Mesodermal cell (in vitro differentiated cells): ENCODE data around the gene VSTM1. TPM values are rescaled to one million over a fixed set of nuclear protein-coding genes. Genes with fewer than 3 reads are reported as not detected.
"Not testable (repeated sequence)": the region's sequence is repeated elsewhere in the genome, so short reads cannot be mapped to it uniquely, and the experiment has no call there.

ENCODE experiments used
- H3K27ac ChIP-seq: 2 replicates; pipeline ENCODE4 v1.7.0; 2013; ENCODE audit warnings: mild to moderate bottlenecking, low read depth, low read length, moderate library complexity; ENCODE audit not compliant: severe bottlenecking
- H3K36me3 ChIP-seq: 2 replicates; pipeline ENCODE4 v1.7.1; 2013; ENCODE audit warnings: mild to moderate bottlenecking, low read length, moderate library complexity; ENCODE audit not compliant: control insufficient read depth, insufficient read depth
- H3K4me1 ChIP-seq: one replicate; pipeline ENCODE4 v1.7.1; 2013; ENCODE audit warnings: mild to moderate bottlenecking, low read length; ENCODE audit not compliant: insufficient read depth, control insufficient read depth, poor library complexity, severe bottlenecking
- H3K4me3 ChIP-seq: 2 replicates; pipeline ENCODE4 v1.7.0; 2013; ENCODE audit warnings: low read length, control low read depth, mild to moderate bottlenecking; ENCODE audit not compliant: insufficient read depth, poor library complexity, severe bottlenecking; ENCODE audit errors: extremely low read depth
- H3K9me3 ChIP-seq: 2 replicates; pipeline ENCODE4 v1.7.1; 2013; ENCODE audit warnings: mild to moderate bottlenecking, low read length, moderate library complexity; ENCODE audit not compliant: control insufficient read depth
- WGBS, 2 experiments: methylation state at CpG; one replicate each; pipeline ENCODE4 v1.1.5; 2013; ENCODE audit warnings: missing lambda C conversion rate in 2 of 2; ENCODE audit not compliant: insufficient coverage in 2 of 2; 5-methylcytosine and 5-hydroxymethylcytosine counted together
- polyA plus RNA-seq, 2 experiments: library from polyadenylated mRNA; stranded (reverse); fragments of 50-300 nt; gene quantifications; one replicate each; pipeline ENCODE4 v1.2.3, GENCODE V29; 2013

The VSTM1 gene, protein sequence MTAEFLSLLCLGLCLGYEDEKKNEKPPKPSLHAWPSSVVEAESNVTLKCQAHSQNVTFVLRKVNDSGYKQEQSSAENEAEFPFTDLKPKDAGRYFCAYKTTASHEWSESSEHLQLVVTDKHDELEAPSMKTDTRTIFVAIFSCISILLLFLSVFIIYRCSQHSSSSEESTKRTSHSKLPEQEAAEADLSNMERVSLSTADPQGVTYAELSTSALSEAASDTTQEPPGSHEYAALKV
- not detected for polyA plus RNA-seq (2013, experiment 1 of 2)
- 0.56 TPM for polyA plus RNA-seq (2013, experiment 2 of 2)

DNA sequence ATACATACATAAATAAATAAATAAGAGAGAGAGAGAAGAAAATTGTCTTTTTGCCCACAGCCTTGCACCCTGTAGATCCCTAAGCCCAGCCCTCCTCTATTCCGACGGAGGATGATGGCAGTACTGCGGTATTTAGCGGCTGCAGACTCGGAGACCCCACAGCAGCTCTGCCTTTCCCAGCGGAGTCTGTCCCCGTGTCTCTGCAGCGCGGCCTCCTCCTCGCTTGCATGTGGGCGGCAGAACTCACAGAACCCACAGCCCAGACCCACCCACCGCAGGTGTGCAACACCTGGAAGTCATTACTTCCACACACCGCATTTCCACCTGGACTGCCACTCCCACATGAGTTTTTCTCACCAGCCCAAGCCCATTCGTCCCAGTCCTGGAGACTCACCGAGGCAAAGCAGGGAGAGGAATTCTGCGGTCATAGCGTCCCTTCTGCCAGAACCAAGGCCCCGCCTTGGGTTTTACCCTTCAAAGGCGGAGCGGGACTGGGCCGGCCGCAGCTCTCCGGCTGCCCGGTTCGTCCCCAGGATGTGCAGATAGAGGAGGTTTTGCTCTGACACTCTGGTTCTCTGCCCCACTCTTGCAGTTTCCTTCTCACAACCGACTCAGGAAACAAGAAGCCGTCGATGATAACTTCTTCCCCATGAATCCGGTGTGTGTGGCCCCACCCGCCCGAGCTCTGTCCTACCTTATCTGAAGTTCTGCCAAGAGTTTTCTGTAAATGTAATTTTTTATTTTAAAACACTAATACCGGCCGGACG is at the start of gene VSTM1:
Gene VSTM1, minus strand, starts transcription at position 548 of the 767 bp plus-strand sequence. Its CDS starts 120 bp downstream, at position 428.
- WGBS, 2 experiments: 91 to 95% methylated on average over 24 to 25 of the region's 34 CpGs

DNA sequence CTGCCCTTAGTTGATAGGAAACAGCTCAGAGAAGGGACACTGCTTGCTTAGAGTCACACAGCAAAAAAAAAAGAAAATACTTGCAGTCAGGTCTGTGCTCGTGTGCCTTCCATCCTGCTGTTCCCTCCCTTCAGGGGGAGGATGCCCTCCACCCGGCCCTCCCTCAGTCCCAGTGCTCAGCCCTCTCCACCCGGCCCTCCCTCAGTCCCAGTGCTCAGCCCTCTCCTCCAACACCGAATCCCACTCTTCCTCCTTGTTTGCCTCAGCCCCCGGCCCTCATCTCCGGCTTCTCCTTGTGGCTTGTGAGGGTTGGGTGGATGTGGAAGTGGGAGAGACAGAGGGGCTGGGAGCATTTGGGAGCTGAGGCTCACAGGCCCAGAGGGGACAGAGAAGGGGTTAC is 46.0 kb upstream of the VSTM1 start:
- no peak overlapping the region for H3K27ac ChIP-seq
- no peak overlapping the region for H3K4me3 ChIP-seq
- peaks cover 76% of the 10 kb centered on the region for H3K36me3 ChIP-seq
- no peaks in the 10 kb centered on the region for H3K9me3 ChIP-seq
- WGBS, 2 experiments: 83 to 91% methylated on average over 2 to 3 of the region's 6 CpGs
- peaks cover 6% of the 10 kb centered on the region for H3K4me1 ChIP-seq

More for the DNA sequence above, at the start of gene VSTM1:
- no peaks in the 10 kb centered on the region for H3K36me3 ChIP-seq
- no peaks in the 10 kb centered on the region for H3K4me1 ChIP-seq
- H3K27ac ChIP-seq: no peak within 1 kb of the TSS
- no peak within 1 kb of the TSS for H3K4me3 ChIP-seq
- no peaks in the 10 kb centered on the region for H3K9me3 ChIP-seq

DNA sequence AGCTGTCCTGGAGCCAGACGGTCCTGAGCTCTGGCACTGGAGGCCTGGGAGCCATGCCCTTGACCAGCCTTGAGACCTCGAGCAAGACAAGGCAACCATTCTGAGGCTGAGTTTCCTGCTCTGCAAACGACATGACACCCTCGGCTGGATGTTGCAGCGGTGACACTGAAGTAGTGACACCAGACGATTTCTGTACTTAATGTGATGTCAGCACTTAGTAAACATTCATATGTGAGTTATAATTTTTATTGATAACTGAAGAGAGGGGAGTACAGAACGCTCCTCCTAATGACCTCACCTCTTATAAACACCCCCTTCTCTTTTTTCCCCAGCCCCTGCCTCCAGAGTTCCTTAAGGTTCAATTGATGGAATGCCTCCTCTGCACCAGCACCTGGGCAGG is 44.8 kb upstream of the VSTM1 start:
- Histone ChIP-seq H3K27ac (no peak overlapping the region), H3K36me3 (peaks cover 71% of the 10 kb centered on the region), H3K9me3 (no peaks in the 10 kb centered on the region), H3K4me1 (no peaks in the 10 kb centered on the region), H3K4me3 (no peak overlapping the region)
- 89 to 90% methylated on average over 4 to 5 of the region's 7 CpGs for WGBS, 2 experiments

DNA sequence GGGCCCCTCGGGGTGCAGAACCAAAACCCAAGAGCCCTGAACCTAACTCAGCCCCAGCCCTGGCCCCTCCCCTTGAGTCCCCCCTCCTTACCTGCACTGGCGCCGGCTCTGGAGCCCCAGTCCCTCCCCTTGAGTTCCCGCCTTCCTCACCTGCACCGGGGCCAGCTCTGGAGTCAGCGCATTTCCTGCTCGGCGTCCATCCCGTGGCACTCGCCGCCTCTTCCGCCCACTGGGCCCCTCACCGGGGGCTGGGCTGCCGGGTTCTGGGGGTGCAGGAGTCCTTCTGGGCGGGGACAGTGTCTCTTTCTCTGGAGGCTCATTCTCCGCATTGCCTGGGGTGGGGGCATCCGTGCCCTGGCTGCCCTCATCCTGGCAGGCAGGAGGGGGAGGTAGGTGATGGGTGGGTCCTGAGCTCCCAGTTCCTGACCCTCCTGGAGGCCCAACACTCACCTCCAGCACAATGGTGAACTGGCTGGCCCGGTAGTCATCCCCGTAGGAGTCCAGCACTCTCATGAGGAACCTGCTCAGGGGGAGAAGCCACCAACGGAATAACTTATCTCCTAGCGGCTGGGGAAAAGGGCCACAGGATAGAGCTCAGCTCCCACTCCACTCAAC is 44.3 kb upstream of the VSTM1 start:
- no peaks in the 10 kb centered on the region for H3K4me1 ChIP-seq
- no peak overlapping the region for H3K4me3 ChIP-seq
- no peaks in the 10 kb centered on the region for H3K9me3 ChIP-seq
- peaks cover 65% of the 10 kb centered on the region for H3K36me3 ChIP-seq
- 94% methylated on average over 16 to 19 of the region's 21 CpGs for WGBS, 2 experiments
- no peak overlapping the region for H3K27ac ChIP-seq

DNA sequence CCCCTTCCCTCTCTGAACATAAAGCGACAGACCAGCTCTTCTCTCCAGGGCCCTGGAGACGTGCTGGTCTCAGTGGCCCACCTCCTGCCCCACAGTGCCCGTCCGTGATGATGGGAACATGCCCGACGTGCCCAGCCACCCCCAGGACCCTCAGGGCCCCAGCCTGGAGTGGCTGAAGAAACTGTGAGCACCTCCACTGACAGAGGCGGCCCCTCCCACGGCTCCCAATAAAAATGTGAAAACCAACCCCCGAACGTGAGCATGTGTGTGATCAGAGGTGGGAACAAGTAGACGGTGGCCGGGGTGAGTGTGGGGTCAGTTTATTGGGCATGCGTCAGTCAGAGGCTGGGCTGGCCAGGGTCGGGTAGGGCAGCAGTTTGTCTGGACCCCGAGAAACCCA is 43.0 kb upstream of the VSTM1 start:
- Histone ChIP-seq H3K36me3 (peaks cover 57% of the 10 kb centered on the region), H3K4me1 (no peaks in the 10 kb centered on the region), H3K27ac (no peak overlapping the region), H3K4me3 (no peak overlapping the region), H3K9me3 (no peaks in the 10 kb centered on the region)
- 93 to 94% methylated on average over 8 to 15 of the region's 15 CpGs for WGBS, 2 experiments

DNA sequence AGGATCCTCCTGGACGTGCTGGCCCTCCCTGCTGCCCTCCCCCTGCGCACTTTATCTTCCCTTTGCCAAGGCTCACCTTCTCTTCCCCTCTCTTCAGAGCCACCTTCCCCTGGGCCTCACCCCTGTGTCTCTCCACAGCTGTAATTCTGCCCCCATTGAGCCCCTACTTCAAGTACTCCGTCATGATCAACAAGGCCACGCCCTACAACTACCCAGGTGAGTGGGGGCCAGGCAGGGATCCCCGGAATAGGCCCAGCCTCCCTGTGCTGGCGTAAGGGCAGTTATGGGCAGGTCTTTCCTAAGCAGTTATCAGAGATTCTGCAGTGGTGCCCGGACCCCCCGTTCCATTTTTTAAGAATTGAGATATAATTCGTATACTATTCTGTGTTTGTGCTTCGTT is 42.1 kb upstream of the VSTM1 start:
- Histone ChIP-seq H3K4me1 (no peaks in the 10 kb centered on the region), H3K27ac (no peak overlapping the region), H3K4me3 (no peak overlapping the region), H3K9me3 (no peaks in the 10 kb centered on the region), H3K36me3 (peaks cover 50% of the 10 kb centered on the region)
- 91 to 92% methylated on average over 8 to 10 of the region's 10 CpGs for WGBS, 2 experiments

DNA sequence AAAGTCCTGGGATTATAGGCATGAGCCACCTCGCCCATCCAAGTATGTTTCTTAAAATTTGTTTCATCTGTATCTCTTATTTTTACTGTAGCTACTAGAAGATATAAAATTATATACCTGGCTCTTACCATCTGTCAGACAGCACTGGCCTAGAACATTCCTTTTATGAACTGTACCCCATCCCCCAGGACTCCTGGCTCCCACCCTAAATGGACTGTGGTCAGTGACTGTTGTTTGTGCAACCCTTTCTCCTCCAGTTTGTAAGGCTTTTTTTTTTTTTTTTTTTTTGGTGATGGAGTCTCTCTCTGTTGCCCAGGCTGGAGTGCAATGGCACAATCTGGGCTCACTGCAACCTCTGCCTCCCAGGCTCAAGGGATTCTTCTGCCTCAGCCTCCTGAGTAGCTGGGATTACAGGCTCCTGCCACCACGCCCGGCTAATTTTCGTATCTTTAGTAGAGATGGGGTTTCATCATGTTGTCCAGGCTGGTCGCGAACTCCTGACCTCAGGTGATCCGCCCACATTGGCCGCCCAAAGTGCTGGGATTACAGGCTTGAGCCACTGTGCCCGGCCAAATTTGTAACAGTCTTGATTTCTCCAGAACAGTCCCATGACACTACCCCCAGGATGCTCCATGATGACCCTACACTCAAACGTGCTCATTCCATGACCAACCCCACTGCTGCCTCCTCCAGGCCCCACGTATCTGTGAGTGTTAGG is 41.5 kb upstream of the VSTM1 start:
- no peak overlapping the region for H3K27ac ChIP-seq
- no peaks in the 10 kb centered on the region for H3K4me1 ChIP-seq
- 93 to 95% methylated on average over 7 of the region's 11 CpGs for WGBS, 2 experiments
- no peak overlapping the region for H3K4me3 ChIP-seq
- H3K9me3 ChIP-seq: no peaks in the 10 kb centered on the region
- H3K36me3 ChIP-seq: peaks cover 43% of the 10 kb centered on the region

DNA sequence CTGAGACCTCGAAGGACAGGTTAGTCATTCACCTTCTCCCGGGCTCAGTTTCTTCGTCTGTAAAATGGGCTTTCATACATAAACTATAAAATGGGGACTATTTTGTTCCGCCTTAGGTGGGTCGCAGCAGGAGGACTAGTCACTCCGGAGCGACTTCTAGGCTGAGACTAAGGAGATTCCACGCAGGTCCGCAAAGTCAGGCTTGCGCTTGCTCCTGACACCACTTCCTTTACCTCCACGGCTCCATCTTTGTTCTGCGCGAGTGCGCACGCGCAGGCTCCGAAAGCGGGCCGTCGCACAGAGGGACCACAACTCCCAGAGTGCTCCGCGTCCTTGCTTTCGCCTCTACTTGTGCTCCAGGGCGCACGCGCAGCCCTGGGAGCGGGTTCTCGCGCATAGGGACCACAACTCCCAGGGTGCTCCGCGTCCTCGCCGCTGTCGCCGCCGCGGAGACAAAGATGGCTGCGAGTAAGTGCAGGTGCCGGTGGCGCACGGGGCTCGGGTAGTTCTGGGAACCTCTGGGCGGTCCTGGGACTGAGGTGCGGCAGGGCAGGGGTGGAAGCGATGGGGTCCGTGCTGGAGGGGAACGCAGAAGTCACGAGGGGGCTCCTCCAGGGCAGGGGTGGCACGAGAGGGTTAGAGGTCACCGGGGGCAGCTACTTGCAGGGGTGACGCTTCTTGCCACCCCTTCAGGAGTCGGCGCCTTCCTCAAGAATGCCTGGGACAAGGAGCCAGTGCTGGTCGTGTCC is 38.9 kb upstream of the VSTM1 start, which contains the start of gene NDUFA3:
Gene NDUFA3, plus strand, starts transcription at position 435 of the 749 bp plus-strand sequence. Its CDS starts 24 bp downstream, at position 459.
- Histone ChIP-seq H3K4me1 (no peaks in the 10 kb centered on the region), H3K9me3 (no peaks in the 10 kb centered on the region), H3K36me3 (peaks cover 21% of the 10 kb centered on the region), H3K27ac (no peak within 1 kb of the TSS), H3K4me3 (peak within 1 kb of the TSS; percentile 93)
- WGBS, 2 experiments: 4 to 6% methylated on average over 36 to 52 of the region's 54 CpGs

DNA sequence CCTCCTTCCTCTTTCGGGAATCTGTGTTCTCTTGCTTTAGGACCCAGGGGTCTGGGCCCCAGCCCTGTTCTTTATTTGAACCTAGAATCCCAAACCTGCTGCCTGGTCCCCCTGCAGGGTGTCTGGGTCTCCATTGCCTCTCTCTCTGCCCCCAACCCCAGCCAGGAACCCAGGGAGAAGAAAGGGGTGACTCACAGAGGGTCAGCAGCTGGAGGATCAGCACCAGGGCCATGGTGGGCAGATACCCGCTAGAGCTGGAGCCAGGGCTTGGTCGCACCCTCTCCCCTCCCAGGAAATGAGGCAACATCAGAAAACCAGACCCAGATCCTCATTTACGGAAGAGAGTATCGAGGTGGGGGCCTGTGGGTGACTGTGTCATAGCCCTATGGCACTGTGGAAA is 36.9 kb upstream of the VSTM1 start, which contains the start of gene OSCAR:
Gene OSCAR, minus strand, starts transcription at position 243 of the 400 bp plus-strand sequence. Its CDS starts 11 bp downstream, at position 232.
- H3K9me3 ChIP-seq: no peaks in the 10 kb centered on the region
- no peak within 1 kb of the TSS for H3K27ac ChIP-seq
- 81 to 92% methylated on average over 5 of the region's 5 CpGs for WGBS, 2 experiments
- peaks cover 2% of the 10 kb centered on the region for H3K36me3 ChIP-seq
- H3K4me1 ChIP-seq: peaks cover 4% of the 10 kb centered on the region
- no peak within 1 kb of the TSS for H3K4me3 ChIP-seq

DNA sequence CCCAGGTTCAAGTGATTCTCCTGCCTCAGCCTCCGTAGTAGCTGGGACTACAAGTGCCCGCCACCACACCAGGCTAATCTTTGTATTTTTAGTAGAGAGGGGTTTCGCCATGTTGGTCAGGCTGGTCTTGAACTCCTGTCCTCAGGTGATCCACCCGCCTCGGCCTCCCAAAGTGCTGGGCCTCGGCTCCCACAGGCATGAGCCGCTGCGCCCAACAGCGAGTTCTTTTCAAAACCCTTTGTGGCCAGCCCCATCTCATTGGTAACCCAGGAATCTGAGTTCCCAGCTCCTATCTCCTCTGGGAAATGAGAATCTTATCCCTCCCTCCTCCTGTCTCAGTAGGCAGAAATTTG is 36.2 kb upstream of the VSTM1 start:
- WGBS, 2 experiments: 82% methylated on average over 7 to 9 of the region's 9 CpGs
- not testable (repeated sequence) for H3K4me1 ChIP-seq

More for the DNA sequence above, 36.2 kb upstream of the VSTM1 start:
- not testable (repeated sequence) for H3K36me3 ChIP-seq, H3K9me3 ChIP-seq, H3K4me3 ChIP-seq, H3K27ac ChIP-seq
